Right lobe of liver (tissue), 4 donors: ENCODE data around the gene CDK4.

Source experiments
- POLR2A ChIP-seq: fragments of 450-650 bp; IDR thresholded peaks from one replicate; pipeline ENCODE4 v1.6.1; 2017; ENCODE audit warnings: antibody characterized with exemption, mild to moderate bottlenecking
- TF ChIP-seq, protein P1 (sequence below), 4 donors: fragments of 200-600 bp in 3 of 4; fragments of 450-650 bp in 1 of 4; IDR thresholded peaks; one replicate each; pipeline versions ENCODE4 v1.5.1 to v1.8.0; 2016 to 2022; ENCODE audit warnings: antibody characterized with exemption in 4 of 4, mild to moderate bottlenecking in 2 of 4
- donor health status: DM: no; HTN: no; CAD: no.
- donor health status: DM: no; HTN: no; CAD: no.
- donor health status: DM: no; HTN: yes; CAD: no.

DNA sequence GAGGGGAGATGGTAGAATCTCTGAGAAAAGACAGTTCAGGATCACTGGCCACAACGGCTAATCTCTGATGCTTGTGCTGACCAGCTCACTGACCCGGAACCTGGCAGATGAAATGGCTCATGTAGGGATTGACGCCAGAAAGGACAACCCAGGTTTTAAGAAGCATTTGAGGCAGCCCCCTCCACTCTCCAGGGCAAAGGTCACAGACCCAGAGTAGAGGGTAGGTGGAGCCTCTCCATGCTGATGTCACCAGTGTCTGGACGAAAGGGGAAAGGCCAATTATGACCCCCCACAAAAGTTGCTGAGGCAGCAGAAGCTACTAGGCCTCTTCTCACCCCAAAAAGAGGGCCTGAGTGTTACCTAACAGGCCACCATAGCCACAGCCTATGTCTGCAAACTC lies 18.6 kb upstream of the CDK4 start:
- no peak for TF ChIP-seq POLR2A
- TF ChIP-seq, protein P1, sequence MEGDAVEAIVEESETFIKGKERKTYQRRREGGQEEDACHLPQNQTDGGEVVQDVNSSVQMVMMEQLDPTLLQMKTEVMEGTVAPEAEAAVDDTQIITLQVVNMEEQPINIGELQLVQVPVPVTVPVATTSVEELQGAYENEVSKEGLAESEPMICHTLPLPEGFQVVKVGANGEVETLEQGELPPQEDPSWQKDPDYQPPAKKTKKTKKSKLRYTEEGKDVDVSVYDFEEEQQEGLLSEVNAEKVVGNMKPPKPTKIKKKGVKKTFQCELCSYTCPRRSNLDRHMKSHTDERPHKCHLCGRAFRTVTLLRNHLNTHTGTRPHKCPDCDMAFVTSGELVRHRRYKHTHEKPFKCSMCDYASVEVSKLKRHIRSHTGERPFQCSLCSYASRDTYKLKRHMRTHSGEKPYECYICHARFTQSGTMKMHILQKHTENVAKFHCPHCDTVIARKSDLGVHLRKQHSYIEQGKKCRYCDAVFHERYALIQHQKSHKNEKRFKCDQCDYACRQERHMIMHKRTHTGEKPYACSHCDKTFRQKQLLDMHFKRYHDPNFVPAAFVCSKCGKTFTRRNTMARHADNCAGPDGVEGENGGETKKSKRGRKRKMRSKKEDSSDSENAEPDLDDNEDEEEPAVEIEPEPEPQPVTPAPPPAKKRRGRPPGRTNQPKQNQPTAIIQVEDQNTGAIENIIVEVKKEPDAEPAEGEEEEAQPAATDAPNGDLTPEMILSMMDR (IDR thresholded peaks at IDR 0.05) = no peak
